ENCODE results near the gene PPID. TPM values are rescaled to one million over a fixed set of nuclear protein-coding genes. Genes with fewer than 3 reads are reported as not detected.
"Not testable (repeated sequence)": the region's sequence is repeated elsewhere in the genome, so short reads cannot be mapped to it uniquely, and the experiment has no call there.

Gene PPID
- total RNA-seq, 1 experiment from 2014 or later, result 41.4 TPM

DNA sequence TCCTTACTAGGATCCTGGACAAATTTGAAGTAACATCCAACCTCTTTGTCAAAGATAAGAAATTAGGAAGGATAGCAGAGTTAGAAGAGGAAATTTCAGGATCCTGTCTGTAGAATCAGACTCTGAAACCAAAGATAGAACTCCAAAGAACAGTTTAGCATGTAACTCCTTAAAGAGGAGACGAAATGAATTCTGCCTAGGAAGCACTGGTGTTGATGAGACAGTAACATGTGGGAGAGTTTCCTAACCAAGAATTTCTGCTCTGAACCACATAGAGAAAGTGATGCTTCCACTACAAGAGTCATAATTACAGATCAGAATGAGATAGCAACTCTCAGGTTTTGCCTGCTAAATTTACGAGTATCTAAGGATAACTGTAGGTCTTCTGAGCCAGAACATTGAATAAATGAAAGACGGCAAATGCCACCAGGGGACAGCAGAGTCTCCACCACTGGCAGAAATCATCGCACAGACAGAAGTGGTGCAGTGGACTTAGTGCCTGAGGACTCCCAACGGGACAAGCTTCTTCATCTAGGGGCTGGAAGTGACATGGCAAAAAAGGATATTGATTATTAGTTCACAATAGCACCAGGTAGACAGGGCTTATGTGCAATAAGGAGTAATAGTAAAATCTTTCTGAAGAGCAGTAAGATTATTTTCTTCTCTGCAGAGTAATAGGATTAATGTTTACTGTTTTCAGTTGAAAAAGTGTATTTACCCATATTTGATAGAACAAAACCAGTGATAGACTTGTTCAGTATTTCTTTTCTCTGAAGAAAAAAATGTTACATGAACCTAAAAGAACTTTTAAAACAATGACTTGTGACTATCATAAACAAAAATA, 6.7 kb upstream of the PPID start:
- peak; percentile 66 for DNase-seq (ENCODE audit: low read depth)

DNA sequence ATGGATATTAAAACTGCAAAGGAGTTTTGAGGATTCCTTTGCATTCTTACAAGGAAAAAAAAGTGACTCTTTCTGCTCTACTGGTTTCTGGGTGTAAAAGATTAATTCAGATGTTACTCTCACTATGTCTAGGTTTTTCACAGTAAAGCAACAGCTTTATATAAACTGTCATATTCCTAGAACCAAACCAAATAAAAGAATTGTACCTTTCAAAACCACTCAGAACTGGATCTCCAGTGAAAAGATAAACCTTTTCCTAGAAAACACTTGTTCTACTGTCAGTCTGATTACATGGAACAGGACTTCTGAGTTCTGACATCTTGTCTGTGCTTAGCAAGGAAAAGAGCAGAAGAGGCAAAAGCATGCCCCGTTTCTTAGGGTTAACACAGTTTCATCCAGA, 5.0 kb upstream of the PPID start:
- no peak for DNase-seq (ENCODE audit: low read depth)

DNA sequence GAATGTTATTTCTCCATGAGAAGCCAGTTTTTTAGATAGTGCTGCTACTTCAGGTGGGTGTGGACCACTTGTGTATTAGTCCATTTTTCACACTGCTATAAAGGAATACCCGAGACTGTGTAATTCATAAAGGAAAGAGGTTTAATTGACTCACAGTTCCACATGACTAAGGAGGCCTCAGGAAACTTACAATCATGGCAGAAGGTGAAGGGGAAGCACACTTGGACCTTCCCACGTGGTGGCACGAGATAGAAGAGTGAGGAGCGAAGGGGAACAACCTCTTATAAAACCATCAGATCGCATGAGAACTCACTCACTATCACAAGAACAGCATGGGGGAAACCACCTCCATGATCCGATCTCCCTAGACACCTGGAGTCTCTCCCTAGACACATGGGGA, 3.4 kb upstream of the PPID start:
- DNase-seq (ENCODE audit: low read depth), result no peak

DNA sequence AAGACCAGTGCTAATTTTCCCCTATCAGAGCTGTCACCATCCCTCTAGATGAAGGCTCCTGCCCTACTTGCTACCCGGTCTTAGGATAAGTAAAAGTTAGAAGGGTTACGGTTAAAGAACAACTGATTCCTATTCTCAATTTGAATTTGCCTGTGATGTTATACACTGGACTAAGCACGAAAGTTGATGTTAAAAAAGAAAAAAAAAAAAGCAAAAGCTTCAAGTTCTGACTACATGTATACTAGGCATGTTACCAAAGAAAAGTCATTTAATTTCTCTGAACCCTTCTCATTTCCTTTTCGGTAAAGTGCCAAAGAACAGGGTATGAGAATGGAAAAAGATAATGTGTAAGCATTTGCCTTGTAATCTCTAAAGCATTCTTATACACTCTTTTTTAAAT, 1.4 kb upstream of the PPID start:
- DNase-seq (ENCODE audit: low read depth), result no peak

DNA sequence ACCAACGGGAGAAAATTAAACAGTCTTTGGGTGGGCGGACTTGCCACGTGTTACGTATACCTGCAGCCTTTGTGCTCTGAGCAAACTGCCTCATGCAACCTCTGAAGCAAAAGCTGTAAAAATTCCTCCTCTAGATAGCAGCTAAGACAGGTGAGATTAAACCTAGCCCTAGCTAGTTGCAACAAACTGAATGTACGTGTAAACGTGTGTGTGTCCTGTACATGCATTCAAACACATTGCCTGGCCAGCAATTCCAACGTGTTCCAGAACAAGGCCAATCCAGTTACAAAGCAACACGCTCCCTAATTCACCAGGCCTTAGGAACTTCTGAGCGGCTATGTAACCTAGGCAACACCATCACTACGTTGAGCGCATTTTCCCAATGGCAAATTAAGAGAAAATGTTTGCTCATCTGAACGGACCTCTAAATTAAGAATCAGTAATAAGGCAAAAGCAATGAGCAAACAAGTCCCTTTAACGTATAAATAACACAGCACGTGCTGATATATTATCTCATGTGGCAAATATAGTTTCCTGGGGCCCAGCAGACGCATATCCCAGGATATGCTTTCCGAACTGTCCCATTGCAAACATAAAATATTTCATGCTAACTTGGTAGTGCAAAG, 792 bp downstream of the PPID start:
- DNase-seq (ENCODE audit: low read depth), result peak; percentile 29

DNA sequence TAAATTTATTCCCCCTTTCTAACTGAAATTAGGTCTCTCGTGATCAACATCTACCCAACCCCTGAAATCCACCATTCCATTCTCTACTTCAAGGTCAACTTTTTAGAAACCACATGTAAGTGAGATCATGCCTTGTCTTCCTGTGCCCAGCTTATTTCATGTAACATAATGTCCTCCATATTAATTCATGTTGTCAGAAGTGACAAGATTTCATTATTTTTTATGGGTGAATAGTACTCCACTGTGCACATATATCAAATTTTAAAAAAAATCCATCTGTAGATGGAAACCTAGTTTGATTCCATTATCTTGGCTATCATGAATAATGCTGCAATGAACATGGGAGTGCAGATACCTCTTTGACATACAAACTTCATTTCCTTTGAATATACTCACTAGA, 1.5 kb downstream of the PPID start:
- DNase-seq (ENCODE audit: low read depth), result no peak

DNA sequence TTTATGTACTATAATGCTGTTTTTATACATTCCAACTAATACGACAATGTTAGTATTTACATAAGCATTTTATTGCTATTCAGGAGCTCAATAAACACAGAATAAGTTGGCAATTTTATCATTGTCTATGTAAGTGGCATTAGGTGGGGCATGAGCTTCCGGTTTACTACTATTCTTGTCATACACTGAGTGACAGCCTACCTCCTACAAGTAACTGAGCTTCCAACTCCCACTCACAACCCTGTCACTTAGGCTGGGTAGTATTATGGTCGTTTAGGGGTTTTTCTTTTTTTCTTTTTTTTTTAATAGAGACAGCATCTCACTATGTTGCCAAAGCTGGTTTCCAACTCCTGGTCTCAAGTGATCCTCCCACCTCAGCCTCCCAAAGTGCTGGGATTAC, 7.4 kb downstream of the PPID start:
- no peak for DNase-seq (ENCODE audit: low read depth)

DNA sequence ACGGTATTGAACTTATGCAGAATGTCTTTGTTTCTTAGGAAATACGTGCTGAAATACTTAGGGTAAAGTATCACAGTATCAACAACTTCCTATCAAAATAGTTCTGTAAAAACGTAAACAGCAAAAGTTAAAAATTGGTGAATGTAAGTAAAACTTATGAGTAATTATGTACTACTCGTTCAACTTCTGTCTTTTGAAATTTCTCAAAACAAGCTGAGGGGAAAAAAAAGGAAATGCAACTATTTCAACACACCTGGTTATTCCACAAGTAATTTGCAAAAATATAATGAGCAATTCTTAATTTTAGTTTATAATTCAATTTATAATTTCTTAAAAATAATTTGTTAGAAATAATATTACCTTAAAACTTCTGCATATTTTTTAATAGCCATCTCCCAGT, 8.3 kb downstream of the PPID start:
- DNase-seq (ENCODE audit: low read depth), result no peak

DNA sequence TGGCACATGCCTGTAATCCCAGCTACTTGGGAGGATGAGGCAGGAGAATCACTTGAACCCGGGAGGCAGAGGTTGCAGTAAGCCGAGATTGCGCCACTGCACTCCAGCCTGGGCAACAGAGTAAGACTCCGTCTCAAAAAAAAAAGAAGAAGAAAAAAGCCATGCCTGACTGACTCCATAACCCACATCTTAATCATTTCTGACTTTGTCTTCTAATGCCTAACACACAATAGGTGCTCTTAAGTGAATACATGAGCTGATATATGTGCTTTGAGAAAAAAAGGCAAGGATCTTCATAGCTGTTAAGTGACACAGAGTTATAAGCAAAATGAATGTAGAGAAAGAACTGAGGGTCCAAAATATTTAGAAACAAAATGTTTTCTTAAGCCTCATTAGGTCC, 10.6 kb downstream of the PPID start:
- DNase-seq (ENCODE audit: low read depth), result not testable (repeated sequence)

DNA sequence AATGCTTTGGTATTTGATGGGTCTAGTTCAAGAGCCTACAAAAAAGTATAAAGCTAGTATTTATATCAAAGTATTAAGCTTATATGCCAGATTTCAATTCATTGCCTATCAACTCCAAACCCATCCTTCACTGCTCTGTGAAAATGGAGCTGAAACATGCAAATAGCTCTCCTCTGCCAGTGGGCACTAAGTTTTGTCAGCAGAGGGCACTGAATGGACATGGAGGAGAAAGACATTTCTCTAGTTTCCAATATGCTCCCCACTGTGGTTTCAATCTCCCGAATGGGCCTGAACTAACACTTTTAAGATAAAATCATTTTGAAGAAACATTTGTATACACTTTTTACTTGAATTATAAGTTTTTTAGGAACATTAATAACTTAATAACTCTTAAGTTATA, 12.4 kb downstream of the PPID start:
- DNase-seq (ENCODE audit: low read depth), result peak; percentile 12

DNA sequence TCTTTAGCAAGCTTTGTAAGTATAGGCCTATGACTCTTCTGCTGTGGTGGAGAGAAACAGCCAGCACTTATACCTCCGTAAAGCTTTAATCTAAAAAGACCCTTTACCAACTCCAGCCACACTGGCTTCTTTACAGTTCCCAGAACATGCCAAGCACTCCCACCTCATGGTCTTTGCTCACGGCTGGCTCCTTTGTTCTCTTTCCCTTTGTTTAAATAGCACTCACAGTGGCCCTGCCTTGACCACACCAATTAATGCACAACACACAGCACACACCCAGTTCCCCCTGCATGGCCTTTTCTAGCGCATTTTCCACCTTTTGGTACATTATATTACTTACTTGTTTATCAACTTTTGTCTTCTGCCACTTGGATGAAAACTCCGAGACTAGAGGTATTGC, 18.9 kb downstream of the PPID start:
- DNase-seq (ENCODE audit: low read depth), result no peak

DNA sequence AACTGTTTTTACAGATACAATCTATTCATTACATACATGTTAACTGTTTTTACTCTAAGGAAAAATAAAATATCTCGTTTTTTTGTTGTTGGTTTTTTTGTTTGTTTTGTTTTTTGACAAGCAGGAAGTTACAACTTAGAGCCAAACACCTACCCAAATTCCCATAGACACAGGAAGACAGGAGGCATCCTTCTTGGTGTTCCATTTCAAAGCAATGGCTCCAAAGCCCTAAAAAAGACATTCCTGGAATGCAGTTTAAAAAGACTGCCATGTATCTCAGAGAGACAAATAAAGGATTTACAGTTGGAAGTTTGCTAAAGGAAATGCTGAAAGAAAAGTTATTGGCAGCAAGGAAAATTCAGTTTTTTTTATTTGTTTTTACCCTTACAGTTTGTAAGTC, 34.4 kb downstream of the PPID start:
- no peak for DNase-seq (ENCODE audit: low read depth)

DNA sequence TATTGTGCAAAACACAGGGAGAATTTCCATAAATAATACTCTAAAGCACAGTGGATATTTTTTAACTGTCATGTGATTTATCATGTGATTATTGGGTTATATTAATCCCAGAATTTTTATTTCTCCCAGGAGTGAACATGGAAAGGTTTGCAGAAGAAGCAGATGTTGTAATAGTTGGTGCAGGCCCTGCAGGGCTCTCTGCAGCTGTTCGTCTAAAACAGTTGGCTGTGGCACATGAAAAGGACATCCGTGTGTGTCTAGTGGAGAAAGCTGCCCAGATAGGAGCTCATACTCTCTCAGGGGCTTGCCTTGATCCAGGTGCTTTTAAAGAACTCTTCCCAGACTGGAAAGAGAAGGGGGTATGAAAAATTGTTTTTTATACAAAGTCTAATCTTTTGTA, 41.1 kb downstream of the PPID start:
- DNase-seq (ENCODE audit: low read depth), result no peak

DNA sequence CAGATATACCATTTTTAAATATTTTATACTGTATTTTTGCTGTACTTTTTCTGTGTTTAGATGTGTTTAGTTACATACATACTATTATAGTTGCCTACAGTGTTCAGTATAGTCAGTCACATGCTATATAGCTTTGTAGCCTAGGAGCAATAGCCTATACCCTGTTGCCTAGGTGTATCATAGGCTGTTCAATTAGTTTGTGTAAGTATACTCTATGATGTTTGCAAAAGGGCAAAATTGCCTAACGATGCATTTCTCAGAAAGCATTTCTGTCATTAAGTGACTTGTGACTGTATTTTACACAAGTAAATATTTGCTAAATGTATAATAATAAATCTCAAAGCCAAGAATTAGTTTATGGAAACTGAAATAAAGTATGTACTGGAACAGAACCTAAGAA, 41.6 kb downstream of the PPID start:
- DNase-seq (ENCODE audit: low read depth), result no peak

DNA sequence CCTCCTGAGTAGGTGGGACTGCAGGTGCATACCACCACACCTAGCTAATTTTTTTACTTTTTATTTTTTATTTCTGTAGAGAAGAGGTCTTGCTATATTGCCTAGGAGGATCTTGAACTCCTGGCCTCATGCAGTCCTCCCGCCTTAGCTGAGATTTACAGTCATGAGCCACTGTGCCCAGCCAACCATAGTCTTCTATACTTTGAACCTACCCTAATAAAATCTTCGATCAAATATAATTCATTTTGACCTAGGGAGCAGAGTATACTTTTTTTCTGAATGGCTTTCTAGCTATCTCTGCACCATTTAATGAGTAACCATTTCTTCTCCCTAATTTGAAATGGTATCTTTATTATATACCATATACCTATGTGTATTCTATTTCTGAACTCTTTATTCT, 44.4 kb downstream of the PPID start:
- no peak for DNase-seq (ENCODE audit: low read depth)

DNA sequence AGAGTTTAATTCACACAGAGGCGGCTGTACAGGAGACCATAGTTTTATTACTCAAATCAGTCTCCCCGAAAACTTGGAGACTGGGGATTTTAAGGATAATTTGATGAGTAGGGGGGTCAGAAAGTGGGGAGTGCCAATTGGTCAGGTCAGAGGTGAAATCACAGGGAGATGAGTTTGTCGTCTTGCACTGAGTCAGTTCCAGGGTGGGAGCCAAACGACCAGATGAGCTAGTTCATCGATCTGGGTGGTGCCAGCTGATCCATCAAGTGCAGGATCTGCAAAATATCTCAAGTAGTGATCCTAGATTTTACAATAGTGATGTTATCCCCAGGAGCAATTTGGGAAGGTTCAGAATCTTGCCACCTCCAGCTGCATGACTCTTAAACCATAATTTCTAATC, 47.1 kb downstream of the PPID start:
- no peak for DNase-seq (ENCODE audit: low read depth)

DNA sequence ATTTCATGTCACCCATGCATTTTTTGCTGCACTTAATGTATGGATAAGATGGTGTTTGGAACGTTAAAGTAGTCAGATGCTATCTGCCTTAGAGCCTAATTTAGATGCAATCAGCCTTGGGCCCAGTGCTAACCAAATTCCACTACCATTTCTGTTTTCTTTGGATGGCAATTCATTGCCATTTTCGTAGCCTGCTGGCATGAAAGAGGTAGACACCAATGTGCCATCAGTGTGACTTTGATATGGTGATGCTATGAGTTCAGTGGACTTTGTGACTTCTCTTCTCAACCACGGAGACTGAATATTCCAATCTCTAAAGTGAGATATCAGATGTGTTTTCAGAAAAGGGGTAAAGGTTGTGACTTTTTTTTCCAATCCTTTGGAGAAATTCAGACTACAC, 49.6 kb downstream of the PPID start:
- no peak for DNase-seq (ENCODE audit: low read depth)

DNA sequence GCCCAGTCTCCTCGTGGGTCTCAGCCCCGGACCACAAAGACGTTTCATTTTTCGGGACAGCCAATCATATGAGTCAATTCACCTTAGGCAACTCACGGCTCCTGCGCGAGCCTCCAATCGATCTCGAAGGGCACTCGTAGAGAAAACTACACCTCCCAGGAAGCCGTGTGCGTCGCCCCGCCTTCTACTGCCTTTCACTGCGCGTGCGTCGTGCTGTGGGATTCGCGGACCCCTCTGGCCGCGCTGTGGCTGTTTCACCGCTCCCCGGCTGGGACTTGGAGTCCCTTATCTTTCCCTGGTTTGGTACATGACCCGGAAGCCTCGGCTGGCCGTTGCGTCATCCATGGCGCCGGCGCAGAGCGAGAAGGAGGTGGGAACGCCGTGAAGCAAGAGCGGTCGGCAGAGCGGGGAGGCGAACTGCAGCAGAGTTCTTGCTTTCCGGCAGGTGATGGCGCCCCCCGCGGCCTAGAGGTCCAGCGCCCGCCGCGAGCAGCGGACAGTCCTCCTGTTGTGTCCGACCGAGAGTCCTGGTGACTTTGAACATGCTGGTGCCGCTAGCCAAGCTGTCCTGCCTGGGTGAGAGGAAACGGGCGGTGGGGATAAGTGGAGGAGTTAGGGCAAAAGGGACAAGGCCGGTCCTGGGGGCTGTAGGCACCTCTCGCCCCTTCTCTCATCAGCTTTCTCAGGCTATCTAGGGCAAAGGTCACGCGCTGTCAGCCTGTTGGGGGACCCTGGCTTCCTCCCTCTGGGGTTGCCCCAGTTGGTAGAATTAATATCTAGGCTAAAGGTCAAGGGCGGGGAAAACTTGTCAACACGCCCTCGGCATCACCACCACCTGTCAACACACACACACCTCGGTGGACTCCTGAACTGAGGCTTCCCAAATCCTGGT, 51.0 kb downstream of the PPID start, which contains the start of gene ETFDH:
TSS of gene ETFDH (plus strand) at position 382 of the 892 bp plus-strand sequence. CDS start at position 543, 161 bp downstream.
- peak; percentile 98 for DNase-seq (ENCODE audit: low read depth)

DNA sequence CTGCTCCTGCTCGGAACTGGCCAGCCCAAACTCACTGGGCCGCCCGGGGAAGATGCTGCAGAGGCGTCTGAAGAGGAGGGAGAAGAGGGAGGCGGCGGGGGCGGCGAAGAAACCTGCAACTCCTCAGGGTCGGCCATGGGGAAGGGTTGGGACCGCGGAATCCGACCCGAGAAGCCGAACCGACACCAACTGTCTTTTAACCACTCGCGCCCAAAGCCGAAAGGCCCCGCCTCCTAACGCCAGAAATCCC, 51.6 kb downstream of the PPID start, which contains the start of gene C4orf46:
TSS of gene C4orf46 (minus strand) at position 223 of the 250 bp plus-strand sequence. CDS start at position 137, 86 bp downstream.
- DNase-seq (ENCODE audit: low read depth), result no peak

DNA sequence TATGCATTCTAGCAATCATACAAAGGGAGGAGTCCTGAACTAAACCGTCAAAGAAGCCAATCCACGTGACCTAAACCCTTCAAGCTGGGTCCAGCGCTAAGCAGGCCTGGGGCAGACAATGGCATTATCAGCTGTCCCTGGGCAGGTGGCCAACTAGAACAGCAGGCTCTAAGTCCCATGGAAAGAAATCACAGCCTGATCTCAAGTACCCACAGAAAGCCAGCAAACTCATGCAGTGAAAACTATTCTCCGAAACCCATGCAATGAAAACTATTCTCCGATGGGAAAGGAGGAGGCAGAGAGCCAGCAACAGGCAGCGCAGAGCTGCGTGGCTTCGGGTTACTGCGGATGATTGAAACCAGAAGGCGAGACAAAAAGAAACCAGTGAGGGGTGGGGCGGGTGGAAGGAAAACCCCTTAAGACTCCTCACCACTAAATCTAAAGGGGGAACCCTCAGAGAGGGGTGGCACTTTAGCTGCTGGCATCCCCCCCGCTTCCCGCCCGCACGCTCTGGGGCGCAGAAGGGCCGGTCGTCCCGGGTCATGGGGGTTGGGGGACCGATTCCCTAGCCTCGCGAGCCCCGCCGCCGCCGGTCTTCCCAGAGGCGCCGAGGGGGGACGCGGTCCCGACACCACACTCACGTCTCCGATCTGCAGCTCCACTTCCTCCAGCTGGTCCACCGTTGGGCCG, 52.1 kb downstream of the PPID start:
- peak; percentile 83 for DNase-seq (ENCODE audit: low read depth)

DNA sequence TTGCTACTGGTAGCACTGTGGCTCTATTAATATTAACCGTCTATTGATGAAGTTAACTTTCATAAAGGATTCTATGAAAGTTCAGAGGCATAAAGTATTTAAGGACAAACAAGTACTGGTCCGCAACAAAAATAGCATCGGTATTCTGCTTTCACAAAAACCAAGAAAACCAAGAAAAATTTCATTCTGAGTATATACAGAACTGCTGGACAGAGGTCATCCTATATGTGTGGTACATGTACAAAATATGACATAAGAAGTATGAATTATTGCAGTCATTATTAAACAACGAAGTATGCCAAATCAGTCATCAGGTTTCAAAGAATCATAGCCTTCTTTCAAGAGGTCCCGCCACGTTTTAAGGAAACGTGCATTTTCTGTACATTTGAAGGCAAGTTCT, 53.9 kb downstream of the PPID start:
- no peak for DNase-seq (ENCODE audit: low read depth)

DNA sequence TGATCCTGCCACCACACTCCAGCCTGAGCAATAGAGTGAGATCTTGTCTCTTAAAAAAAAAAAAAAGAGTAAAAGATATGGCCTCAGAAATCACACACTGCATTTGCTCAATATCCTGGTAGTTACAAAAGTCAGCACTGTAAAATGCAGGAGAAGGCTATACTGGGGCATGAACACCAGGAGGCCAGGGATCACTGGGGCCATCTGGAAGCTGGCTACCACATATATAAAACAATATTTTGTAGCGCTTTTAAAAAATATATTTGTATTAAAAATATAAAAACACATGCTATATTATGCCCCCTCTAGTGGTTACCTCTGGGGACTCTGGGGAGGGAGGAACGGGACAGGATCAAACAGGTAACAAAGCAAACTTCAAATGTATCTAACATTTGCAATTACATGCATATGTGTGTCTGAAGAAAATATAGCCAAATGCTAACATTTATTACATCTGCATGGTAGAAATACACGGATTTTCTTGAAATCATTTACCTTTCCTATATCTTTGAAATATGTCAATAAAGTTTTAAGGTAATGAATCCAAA, 55.5 kb downstream of the PPID start:
- DNase-seq (ENCODE audit: low read depth), result peak; percentile 16

All from M059J (cell line).